Right ventricle myocardium inferior (tissue), 1 donor: ENCODE data around the gene CLIP3. TPM values are rescaled to one million over a fixed set of nuclear protein-coding genes. Genes with fewer than 3 reads are reported as not detected.

Experiments
- ATAC-seq: fragments of 200-7000 bp; cut with Tn5 transposase; one replicate; pipeline ENCODE4 v1.9.1; 2020; ENCODE audit warnings: mild to moderate bottlenecking, moderate library complexity
- DNase-seq: peaks from one replicate; pipeline ENCODE4 v3.0.0; 2021; ENCODE audit errors: missing footprints
- intact Hi-C: fragments of 100-400 bp; cut with DNase I; formaldehyde crosslinking; loops from one replicate; pipeline ENCODE4 v1.11.0; 2022
- total RNA-seq: library from RNA; stranded (reverse); fragmentation: NEBNext Ultra II Directional; extraction: Animal tissue kit (Norgen Biotek cat#: 25700); gene quantifications from one replicate; pipeline ENCODE4 v1.2.1, GENCODE V29; 2021
- donor health status: DM: no; HTN: yes; CAD: no; lungs with severe emphysema.

CLIP3 gene
- total RNA-seq, 1 donor from 2014 or later = 3.6 TPM

DNA sequence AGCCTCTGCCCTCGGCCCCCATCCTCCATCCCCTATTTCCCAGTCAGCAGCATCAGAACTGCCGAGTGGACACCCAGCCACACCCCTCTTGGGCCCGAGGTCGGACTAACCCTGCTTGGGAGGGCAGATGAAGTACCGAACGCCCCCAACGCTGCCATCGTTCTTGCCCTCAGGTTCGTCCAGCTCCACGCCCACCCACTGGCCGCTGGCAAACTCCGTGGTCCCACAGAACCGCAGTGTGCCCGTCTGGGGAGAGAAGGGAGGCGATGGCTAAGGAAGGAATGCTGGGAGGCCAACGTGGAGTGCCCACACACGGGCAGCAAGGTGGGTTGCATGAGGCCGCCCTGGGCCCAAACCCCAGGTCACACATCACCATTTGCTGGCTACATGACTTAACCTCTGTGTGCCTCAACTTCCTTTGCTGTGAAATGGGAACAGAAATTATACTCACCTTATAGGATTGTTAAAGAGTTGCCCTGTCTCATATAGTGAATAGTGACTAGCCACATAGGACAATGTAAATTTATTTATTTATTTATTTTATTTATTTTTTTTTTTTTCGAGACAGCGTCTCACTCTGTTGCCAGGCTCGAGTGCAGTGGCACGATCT, 13.5 kb downstream of the CLIP3 start:
- ATAC-seq (no peak), DNase-seq (no peak)
- intact Hi-C loops = no loop called here

DNA sequence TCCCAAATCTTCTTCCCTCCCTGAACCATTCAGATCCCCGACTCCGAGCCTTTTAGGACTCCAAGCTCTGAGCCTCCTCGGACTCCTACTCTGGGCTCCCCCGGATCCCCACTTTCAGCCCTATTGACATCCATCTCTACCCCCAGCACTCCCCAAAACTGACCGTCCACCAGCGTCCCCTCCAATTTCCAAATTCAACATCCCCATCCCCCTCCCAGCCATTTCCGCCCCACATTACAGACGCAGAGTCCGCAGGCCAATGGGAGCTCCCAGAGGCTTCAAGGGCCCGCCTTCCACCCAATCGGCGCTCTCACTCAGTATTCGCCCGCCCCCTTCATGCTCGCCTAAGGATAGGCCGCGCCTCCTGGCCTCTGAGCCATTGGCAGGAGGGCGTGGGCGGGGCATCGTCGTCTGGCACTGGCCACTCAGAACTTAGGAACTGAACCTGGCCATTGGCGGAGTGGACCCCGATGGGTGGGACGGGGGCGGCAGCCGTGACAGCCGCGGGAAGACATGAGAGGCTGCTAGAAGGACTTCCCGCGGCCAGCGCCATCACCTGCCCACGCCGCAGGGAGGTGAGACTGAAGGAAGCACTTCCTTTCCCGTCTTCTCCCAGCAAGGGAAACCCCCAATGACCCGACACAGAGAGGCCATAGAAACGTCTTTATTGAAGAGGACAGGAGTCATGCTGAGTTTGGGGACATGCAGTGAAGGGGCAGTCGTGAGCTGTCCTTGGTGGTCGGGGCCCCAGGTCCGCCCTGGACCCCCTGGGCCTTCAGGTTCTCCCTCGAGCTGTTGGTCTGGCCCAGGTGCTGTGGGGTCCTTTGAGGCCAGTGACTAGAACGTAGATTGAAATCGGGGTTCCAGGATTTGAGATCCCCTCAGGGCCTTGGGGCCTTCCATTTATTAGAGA, 18.4 kb downstream of the CLIP3 start, which contains the start of gene ALKBH6:
Gene ALKBH6, minus strand, starts transcription at position 202 of the 913 bp plus-strand sequence. CDS start 816 bp downstream, outside the sequence.
- DNase-seq (peak; percentile 100), ATAC-seq (peak; percentile 99)
- intact Hi-C loops = loop anchor here (1.0 to 5.0 kb wide), 2 partner anchors 40 to 82 kb away; partner anchors contain the start of genes THAP8 and WDR62

DNA sequence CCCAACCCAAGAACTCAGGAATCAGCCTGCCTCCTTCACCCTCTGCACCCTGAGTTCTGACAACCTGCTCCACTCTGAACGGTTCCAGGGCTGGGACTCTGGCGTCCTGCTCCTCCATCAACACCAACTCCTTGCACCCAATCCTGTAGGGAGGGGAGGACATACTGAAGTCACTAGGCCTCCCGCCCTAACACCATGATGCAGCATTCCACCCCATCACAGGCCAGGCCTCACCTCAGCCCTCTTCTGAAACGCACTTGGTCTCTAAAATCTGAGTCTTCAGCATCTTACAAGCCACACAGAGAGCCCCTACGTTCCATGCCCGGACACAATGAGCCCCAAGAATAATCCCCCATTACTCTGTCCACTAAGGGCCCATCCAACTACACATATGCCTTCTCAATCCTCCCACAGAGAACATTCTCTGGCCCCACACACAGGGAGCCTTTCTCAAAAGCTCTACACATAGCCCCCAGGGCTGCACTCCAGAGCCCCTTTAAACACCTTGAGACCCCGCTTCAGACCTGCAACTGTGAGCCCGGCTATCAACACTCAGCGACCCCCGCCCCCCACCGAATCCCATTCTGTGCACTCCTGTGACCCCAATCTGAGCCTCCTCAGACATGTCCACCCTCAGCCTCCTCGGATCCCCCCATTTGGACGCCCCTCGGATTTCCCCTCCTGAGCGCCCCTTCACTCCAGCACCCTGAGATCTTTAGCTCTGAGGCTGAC, 19.2 kb downstream of the CLIP3 start:
- intact Hi-C loops = loop anchor here (1.0 to 5.0 kb wide), 2 partner anchors 41 to 81 kb away; partner anchors contain the start of genes THAP8 and WDR62
- DNase-seq (no peak), ATAC-seq (no peak)

DNA sequence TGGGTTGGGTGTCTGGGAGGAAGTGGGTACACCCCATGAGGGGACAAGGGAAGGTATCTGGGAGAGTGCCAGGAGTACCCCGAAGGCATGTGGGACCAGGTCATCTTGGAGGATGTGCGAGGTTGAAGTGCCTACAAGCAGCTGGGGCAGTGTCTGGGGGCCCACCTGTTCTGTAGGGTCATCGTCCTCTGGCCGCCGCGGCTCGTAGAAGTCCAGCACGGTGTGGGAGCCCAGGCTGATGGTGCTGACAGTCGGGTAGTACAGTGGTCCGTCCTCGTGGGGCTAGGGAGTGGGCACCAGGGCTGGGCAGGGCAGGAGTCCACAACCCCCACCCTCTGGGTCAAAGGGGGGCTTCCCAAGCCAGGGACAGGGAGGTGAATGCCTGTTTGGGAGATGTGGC, 22.3 kb downstream of the CLIP3 start:
- intact Hi-C loops = loop anchor here (5.0 kb wide), 1 partner anchor 78 kb away; no protein-coding TSS in a partner anchor
- DNase-seq = no peak
- no peak for ATAC-seq

DNA sequence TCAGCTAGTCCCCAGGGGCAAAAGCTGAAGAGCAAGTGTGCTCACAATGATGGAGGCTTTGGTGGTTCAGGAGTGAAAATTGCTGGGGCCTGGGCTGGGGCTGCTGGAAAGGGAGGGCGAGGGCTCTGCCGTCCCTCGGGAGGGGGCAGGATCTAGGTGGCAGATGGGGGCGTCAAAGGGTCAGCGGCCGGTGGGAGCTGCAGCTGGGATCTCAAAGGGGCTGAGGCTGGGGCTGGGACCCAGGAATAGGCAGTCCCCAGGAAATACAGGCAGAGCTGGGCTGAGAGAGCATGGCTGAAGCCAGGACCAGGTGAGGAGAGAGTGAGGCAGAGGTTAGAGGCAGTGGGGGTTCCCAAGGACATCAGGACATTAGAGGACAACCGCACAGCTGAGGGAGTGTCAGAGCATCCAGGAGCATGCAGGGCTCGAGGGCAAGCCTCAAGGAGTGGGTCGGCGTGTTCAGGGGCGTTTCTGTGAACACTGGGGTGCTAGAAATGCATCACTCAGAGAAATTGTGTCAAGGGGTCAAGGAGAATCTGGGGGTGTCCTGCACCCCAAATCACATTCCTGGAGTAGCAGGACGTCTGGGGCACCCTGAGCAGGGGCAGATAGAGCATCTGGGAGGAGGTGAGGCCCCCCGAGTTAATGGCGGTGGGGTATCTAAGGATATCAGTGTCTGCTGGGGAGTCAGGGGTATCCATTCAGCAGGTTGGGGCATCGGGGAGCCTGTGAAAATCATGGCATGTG, 22.9 kb downstream of the CLIP3 start:
- intact Hi-C loops = loop anchor here (5.0 kb wide), 1 partner anchor 78 kb away; no protein-coding TSS in a partner anchor
- ATAC-seq (no peak), DNase-seq (no peak)

DNA sequence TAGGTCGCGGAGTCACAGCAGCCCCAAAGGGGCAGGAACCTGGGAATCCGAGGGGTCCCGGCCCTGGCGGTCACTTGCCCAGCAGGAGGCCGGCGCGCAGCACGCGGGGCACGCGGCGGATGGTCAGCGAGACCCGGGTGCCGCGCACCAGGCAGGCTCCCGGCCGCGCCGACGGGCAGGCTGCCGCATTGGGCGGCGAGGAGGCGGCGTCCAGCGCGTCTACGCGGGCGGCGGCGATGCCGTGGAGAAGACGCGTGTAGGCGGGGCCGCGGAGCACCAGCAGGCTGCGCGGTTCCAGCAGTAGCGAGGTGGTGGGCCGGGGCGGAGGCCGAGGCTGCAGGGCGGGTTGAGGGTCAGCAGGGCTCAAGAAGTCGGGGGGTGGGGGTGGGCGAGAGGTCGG, 23.5 kb downstream of the CLIP3 start:
- intact Hi-C loops = no loop called here
- ATAC-seq (peak; percentile 53), DNase-seq (peak; percentile 86)

DNA sequence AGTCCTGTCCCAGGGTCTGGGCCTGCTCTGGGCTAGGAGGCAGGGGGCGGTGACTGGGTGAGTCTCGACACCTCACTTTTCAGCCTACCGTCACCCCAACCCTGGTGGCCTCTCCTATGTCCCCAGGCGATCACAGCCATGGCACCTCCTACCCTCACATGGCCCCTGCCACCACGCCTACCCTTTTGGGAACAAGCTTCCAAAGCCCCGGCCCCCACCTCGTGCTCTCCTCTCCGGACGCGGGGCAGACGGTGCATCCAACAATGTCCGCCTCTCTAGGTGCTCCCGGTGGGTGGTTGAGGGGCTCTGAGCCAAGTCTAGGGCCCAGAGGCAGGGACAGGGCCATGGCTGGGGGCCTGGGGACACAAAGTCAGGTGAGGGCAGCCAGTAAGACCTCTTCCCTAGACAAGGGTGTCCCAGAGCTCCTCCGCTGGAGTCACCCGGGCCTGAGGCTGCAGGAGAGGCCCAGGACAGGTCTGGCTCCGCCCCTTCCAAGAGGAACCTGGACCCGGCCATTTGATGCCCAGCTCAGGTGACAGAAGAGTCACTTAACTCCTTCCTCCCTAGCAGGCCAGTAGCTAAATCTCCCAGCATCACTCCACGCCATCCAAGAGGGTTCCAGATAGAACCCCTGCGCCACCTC, 24.2 kb downstream of the CLIP3 start, which contains the start of gene SYNE4:
Gene SYNE4, minus strand, starts transcription at position 478 of the 643 bp plus-strand sequence. Its CDS starts 132 bp downstream, at position 346.
- no peak for DNase-seq
- intact Hi-C loops = no loop called here
- ATAC-seq = no peak

DNA sequence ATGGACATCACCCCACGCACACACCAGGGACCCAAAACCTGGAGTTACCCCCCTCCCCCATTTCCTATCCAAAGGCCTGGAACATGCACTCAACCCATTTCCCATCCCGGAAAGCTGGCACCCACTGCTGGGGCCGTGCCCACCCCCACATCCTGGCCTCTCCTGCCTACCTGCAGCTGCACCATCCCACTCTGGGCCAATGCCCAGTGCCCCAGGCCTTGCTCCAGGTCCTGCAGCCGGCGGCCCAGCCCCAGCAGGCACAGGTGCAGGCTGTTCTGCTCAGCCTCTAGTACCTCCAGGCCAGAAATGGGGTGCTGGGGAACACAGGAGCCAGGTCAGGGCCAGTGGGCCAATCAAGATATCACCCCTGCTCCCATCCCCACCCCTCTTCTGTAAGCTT, 25.7 kb downstream of the CLIP3 start:
- no peak for DNase-seq
- ATAC-seq = no peak
- intact Hi-C loops = no loop called here

DNA sequence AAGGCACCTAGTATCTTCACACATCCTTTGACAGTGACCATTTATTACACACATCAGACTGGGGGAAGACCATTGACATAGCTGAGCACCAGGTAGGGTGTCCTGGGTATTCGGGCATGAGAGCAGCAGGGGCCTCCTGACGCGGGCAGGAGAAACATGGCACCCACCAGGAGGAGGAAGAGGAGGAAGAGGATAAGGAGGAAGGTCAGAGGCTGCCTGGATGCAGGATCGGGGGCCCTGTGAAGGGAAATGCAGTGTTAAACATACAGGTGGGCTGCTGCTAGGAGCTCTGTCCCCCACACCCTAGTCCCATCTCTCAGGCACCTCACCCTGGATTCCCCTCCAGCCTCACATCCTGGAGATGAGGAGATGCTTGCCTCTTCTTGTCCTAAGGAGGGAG, 29.4 kb downstream of the CLIP3 start:
- intact Hi-C loops = no loop called here
- no peak for DNase-seq
- no peak for ATAC-seq

DNA sequence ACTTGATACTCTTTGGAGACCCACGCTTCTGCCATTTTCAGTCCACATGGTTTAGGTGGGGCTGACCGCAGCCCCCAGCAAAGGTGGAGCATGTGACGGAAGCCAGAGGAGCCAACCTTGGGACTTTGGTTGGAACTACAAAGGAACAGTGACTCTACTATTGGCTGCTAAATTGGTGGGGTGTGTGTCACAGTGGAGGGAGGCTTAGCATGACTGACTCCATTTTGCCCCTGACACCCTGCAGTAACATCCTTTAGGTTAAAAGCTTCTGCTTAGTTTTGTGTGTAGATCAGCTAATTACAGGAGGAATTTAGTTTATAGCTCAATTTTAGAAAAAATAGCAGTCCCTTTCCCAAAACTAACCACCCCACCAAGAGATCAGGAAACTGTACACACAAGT, 31.1 kb downstream of the CLIP3 start:
- DNase-seq = no peak
- intact Hi-C loops = no loop called here
- ATAC-seq = no peak

DNA sequence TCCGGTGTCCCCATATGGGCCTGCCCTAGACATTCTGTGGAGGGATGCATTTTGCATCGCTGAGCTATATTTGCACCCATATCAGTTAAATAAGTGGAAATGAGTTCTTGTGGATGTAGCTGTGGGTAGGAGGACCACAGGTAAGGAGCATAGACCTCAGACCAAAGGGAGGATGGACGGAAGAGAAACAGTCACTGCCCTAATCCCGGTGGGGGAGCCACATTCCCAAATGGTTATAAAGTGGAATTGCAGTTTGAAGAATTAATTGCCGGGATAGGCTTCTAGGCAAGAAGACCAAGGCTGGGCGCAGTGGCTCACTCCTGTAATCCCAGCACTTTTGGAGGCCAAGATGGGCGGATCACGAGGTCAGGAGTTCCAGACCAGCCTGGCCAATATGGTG, 35.9 kb downstream of the CLIP3 start:
- no peak for DNase-seq
- ATAC-seq = no peak
- intact Hi-C loops = loop anchor here (10.0 kb wide), 1 partner anchor 178 kb away; no protein-coding TSS in a partner anchor

DNA sequence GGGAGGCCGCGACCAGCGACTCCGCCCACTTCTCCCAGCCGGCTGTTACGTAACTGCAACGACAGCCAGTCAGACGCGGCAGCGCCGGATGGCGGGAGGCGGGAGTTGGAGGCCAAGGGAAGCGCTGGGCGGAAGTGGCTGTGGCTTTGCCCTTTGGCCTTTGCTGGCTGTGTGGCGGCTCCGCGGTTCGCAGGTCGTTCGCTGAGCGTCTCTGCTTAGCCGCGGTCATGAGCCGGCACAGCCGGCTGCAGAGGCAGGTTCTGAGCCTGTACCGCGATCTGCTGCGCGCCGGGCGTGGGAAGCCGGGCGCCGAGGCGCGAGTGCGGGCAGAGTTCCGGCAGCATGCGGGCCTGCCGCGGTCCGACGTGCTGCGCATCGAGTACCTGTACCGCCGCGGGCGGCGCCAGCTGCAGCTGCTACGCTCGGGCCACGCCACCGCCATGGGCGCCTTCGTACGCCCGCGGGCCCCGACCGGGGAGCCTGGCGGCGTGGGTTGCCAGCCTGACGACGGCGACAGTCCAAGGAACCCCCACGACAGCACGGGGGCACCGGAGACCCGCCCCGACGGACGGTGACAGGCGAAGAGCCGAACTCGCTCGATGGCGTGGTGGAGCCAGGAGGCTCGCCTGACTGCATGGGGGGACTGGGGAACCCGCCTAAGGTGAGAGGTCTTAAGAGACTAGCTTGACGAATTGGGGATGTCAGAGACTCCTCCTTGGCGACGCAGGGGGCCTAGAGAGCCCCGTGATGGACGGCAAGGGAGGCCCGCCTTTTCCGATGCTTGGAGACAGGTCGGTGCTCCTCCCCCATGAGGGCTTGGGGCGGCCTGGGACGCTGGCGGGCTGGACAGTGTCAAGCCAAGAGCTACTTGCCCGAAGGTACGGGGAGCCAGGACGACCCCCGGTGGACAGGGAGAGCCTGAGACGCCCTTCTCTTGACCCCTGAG, 37.4 kb downstream of the CLIP3 start, which contains the start of gene SDHAF1:
Gene SDHAF1, plus strand, starts transcription at position 141 of the 946 bp plus-strand sequence. Its CDS starts 87 bp downstream, at position 228.
- peak; percentile 95 for ATAC-seq

DNA sequence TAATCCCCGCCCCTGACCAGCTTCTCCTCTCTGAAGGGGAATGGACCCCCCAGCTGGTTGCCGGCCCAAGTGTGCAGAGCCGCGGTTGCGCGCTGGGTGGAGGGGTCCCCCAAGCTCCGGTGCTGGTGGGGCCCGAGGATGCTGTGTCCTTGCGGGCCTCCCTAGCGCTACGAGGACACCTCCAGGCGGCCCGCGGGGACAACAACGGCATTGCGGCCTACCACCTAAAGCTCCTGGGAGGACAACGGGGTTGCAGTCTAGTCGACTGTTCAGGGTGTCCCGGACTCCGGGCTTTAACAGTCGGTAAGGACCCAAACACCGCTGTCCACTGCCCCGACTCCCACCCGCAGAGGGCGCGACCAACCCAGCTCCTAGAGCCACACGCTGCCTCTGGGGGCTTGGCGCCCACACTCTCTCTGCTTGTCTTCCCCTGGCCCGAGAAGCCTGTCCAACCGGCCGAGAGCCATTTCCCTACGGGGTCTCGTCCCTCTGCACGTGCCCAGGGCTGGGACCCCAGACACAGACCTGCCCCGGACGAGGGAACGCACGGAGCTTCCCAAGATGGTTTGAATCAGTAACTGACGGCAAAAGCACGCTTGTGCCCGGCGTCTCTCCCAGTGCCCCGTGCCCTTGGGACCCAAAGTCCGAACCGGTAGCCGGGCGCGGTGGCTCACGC, 38.6 kb downstream of the CLIP3 start:
- intact Hi-C loops = loop anchor here (10.0 kb wide), 1 partner anchor 181 kb away; no protein-coding TSS in a partner anchor
- ATAC-seq = peak; percentile 18

More for the DNA sequence above, 37.4 kb downstream of the CLIP3 start, which contains the start of gene SDHAF1:
- peak; percentile 99 for DNase-seq
- intact Hi-C loops = loop anchor here (1.0 to 10.0 kb wide), 2 partner anchors 59 to 179 kb away; partner anchors contain the start of genes THAP8 and WDR62

DNA sequence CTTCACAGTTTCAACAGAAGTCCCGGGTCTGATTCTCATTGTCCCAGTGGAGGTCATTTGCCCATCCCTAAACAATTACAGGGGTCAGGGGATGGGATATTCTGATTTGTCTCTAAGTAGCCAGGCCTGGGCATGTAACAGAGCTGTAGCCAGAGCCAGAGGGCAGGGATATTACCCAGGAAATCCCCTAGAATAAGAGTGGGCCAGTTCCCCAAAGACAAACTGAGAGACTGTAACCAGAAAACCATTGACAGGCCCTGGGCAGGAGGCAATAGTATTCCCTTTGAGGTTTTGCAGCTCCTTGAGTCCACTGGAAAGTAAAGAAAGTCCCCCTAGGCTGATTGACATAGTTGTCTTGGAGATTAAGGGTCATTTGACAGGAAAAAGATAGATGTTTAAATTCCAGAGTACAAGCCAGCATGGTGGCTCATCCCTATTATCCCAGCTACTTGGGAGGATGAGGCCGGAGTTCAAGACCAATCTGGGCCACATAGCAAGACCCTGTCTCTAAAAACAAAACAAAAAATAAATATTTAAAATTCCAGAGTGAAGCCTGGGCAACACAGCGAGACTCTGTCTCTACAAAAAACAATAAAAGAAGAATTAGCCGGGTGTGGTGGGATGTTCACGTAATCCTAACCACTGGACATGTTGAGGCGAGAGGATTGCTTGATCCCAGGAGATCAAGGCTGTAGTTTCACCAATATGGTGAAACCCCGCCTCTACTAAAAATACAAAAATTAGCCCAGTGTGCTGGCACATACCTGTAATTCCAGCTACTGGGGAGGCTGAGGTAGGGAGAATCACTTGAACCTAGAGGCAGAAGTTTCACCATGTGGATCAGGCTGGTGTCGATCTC, 39.5 kb downstream of the CLIP3 start:
- DNase-seq (no peak), ATAC-seq (no peak)
- intact Hi-C loops = loop anchor here (10.0 kb wide), 1 partner anchor 182 kb away; no protein-coding TSS in a partner anchor

More for the DNA sequence above, 38.6 kb downstream of the CLIP3 start:
- peak; percentile 55 for DNase-seq
